ENCODE results near the gene TBC1D8.

TBC1D8 gene

GRCh38 chr2:101119431-101119830 is 31.8 kb downstream of the TBC1D8 start:
- no peak for DNase-seq (ENCODE audit: low spot score)

GRCh38 chr2:101116841-101117552 is 34.2 kb downstream of the TBC1D8 start:
- no peaks in the 10 kb centered on the region for H3K27me3 ChIP-seq (ENCODE audit: insufficient read depth, poor library complexity, severe bottlenecking)
- no peak overlapping the region for H3K27ac ChIP-seq (ENCODE audit: poor library complexity, severe bottlenecking)
- H3K9me3 ChIP-seq (ENCODE audit: severe bottlenecking), result no peaks in the 10 kb centered on the region
- no peak for ATAC-seq (ENCODE audit: low read depth)
- TF ChIP-seq, protein P1, sequence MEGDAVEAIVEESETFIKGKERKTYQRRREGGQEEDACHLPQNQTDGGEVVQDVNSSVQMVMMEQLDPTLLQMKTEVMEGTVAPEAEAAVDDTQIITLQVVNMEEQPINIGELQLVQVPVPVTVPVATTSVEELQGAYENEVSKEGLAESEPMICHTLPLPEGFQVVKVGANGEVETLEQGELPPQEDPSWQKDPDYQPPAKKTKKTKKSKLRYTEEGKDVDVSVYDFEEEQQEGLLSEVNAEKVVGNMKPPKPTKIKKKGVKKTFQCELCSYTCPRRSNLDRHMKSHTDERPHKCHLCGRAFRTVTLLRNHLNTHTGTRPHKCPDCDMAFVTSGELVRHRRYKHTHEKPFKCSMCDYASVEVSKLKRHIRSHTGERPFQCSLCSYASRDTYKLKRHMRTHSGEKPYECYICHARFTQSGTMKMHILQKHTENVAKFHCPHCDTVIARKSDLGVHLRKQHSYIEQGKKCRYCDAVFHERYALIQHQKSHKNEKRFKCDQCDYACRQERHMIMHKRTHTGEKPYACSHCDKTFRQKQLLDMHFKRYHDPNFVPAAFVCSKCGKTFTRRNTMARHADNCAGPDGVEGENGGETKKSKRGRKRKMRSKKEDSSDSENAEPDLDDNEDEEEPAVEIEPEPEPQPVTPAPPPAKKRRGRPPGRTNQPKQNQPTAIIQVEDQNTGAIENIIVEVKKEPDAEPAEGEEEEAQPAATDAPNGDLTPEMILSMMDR (IDR thresholded peaks at IDR 0.05; ENCODE audit: poor library complexity, severe bottlenecking), result no peak
- no peaks in the 10 kb centered on the region for H3K36me3 ChIP-seq (ENCODE audit: low read depth)
- no peak for DNase-seq (ENCODE audit: low spot score)
- no peak overlapping the region for H3K4me3 ChIP-seq (ENCODE audit: severe bottlenecking)
- H3K4me1 ChIP-seq (ENCODE audit: insufficient read depth, poor library complexity, severe bottlenecking), result peaks cover 52% of the 10 kb centered on the region

More at GRCh38 chr2:101119431-101119830, 31.8 kb downstream of the TBC1D8 start:
- Histone ChIP-seq H3K9me3 (ENCODE audit: severe bottlenecking) (no peaks in the 10 kb centered on the region), H3K27me3 (ENCODE audit: insufficient read depth, poor library complexity, severe bottlenecking) (no peaks in the 10 kb centered on the region), H3K4me1 (ENCODE audit: insufficient read depth, poor library complexity, severe bottlenecking) (peaks cover 44% of the 10 kb centered on the region), H3K4me3 (ENCODE audit: severe bottlenecking) (no peak overlapping the region), H3K36me3 (ENCODE audit: low read depth) (0 out of 2 replicates have a peak, but pooled peaks cover 3% of the 10 kb centered on the region), H3K27ac (ENCODE audit: poor library complexity, severe bottlenecking) (peak overlapping the region; percentile 89)
- TF ChIP-seq, protein P1 (IDR thresholded peaks at IDR 0.05; ENCODE audit: poor library complexity, severe bottlenecking), result no peak
- no peak for ATAC-seq (ENCODE audit: low read depth)

- Histone ChIP-seq H3K27ac (ENCODE audit: poor library complexity, severe bottlenecking) (peak overlapping the region; percentile 95), H3K27me3 (ENCODE audit: insufficient read depth, poor library complexity, severe bottlenecking) (no peaks in the 10 kb centered on the region), H3K4me3 (ENCODE audit: severe bottlenecking) (no peak overlapping the region), H3K4me1 (ENCODE audit: insufficient read depth, poor library complexity, severe bottlenecking) (peaks cover 55% of the 10 kb centered on the region), H3K36me3 (ENCODE audit: low read depth) (no peaks in the 10 kb centered on the region), H3K9me3 (ENCODE audit: severe bottlenecking) (no peaks in the 10 kb centered on the region)
- DNase-seq (ENCODE audit: low spot score) (no peak), ATAC-seq (ENCODE audit: low read depth) (no peak)
- TF ChIP-seq, protein P1 (IDR thresholded peaks at IDR 0.05; ENCODE audit: poor library complexity, severe bottlenecking), result no peak
Measured at GRCh38 chr2:101116348-101116747, 34.8 kb downstream of the TBC1D8 start.

DNA sequence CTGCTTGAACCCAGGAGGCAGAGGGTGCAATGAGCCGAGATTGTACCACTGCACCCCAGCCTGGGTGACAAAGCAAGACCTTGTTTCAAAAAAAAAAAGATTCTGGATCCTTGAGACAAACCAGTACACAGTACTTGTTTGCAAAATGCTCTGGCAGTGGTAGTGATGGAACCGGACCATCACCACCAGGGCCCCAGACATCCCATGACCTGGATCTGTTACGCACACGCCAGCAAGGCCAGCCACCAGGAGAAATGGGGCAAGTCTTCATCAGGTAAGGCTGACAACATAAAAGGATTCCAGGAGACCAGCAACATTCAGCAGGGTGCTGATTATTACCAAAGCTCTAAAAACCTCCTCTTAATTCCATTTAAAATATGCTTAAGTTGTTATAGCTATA is 35.5 kb downstream of the TBC1D8 start:
- no peaks in the 10 kb centered on the region for H3K36me3 ChIP-seq (ENCODE audit: low read depth)
- H3K4me3 ChIP-seq (ENCODE audit: severe bottlenecking), result no peak overlapping the region
- peak overlapping the region; percentile 95 for H3K27ac ChIP-seq (ENCODE audit: poor library complexity, severe bottlenecking)
- no peaks in the 10 kb centered on the region for H3K9me3 ChIP-seq (ENCODE audit: severe bottlenecking)
- TF ChIP-seq, protein P1 (IDR thresholded peaks at IDR 0.05; ENCODE audit: poor library complexity, severe bottlenecking), result no peak
- H3K4me1 ChIP-seq (ENCODE audit: insufficient read depth, poor library complexity, severe bottlenecking), result peaks cover 51% of the 10 kb centered on the region
- H3K27me3 ChIP-seq (ENCODE audit: insufficient read depth, poor library complexity, severe bottlenecking), result no peaks in the 10 kb centered on the region
- ATAC-seq (ENCODE audit: low read depth), result no peak
- no peak for DNase-seq (ENCODE audit: low spot score)

DNA sequence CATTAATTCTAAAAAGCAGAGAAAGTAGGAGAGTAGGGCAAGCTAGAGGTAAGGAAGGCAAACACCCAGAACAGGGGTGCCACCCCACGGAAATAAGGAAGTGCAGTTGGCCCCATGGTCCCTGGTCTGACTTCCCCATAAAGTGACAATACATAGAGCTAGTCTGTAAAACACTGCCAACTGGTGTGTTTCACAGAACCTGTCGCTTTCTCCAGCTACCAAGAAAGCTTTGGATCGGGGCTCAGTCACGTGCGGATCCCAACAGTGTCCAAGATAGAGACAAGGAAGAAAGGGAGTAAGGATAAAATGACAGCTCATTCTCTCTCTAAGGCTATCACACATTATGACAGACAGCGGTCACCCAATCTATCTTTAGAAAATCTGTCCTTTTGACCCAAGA is 36.4 kb downstream of the TBC1D8 start:
- ATAC-seq (ENCODE audit: low read depth), result no peak
- TF ChIP-seq, protein P1 (IDR thresholded peaks at IDR 0.05; ENCODE audit: poor library complexity, severe bottlenecking), result no peak
- H3K27ac ChIP-seq (ENCODE audit: poor library complexity, severe bottlenecking), result peak overlapping the region; percentile 95
- no peak for DNase-seq (ENCODE audit: low spot score)
- no peaks in the 10 kb centered on the region for H3K9me3 ChIP-seq (ENCODE audit: severe bottlenecking)
- no peaks in the 10 kb centered on the region for H3K36me3 ChIP-seq (ENCODE audit: low read depth)
- no peak overlapping the region for H3K4me3 ChIP-seq (ENCODE audit: severe bottlenecking)
- no peaks in the 10 kb centered on the region for H3K27me3 ChIP-seq (ENCODE audit: insufficient read depth, poor library complexity, severe bottlenecking)
- peaks cover 43% of the 10 kb centered on the region for H3K4me1 ChIP-seq (ENCODE audit: insufficient read depth, poor library complexity, severe bottlenecking)

Data from RWPE2 (cell line).